T-cell (primary cell): Measurements from ENCODE around the gene AGAP1. TPM values are rescaled to one million over a fixed set of nuclear protein-coding genes. Genes with fewer than 3 reads are reported as not detected.

Experiments
- ATAC-seq, 4 experiments: fragments of 200-7000 bp in 3 of 4; fragments of 150-1000 bp in 1 of 4; cut with Tn5 transposase; replicated peaks in 1 of 4; 1 replicate in 3 of 4; 2 replicates in 1 of 4; pipeline ENCODE4 v1.10.0; 2021; ENCODE audit warnings: moderate library complexity in 3 of 4, mild to moderate bottlenecking in 2 of 4, moderate number of reproducible peaks in 1 of 4
- CTCF ChIA-PET, 2 donors: fragments of 300-600 bp; sonication (Branson Sonifier 250); formaldehyde crosslinking; loops; one replicate each; lab custom pipeline; 2022; ENCODE audit warnings: antibody characterized with exemption in 2 of 2; lab: Charles Lee
- POLR2A ChIA-PET, 2 donors: fragments of 300-600 bp; sonication (Branson Sonifier 250); formaldehyde crosslinking; loops; one replicate each; lab custom pipeline; 2022; ENCODE audit warnings: antibody characterized with exemption in 2 of 2; lab: Charles Lee
- DNase-seq, 35 experiments: peaks; one replicate each; pipeline versions ENCODE4 v3.0.0 to v3.0.0-alpha.2; 2013 to 2023
- H3K27ac ChIP-seq: one replicate; pipeline ENCODE4 v1.5.1; 2013; ENCODE audit warnings: low read length
- H3K27me3 ChIP-seq, 2 experiments: replicated peaks in 1 of 2; 1 replicate in 1 of 2; 2 replicates in 1 of 2; pipeline versions ENCODE4 v1.6.1 to v1.7.0; 2013; ENCODE audit warnings: low read length in 1 of 2, mixed read lengths in 1 of 2; ENCODE audit not compliant: control insufficient read depth in 2 of 2, insufficient read depth in 2 of 2; ENCODE audit errors: extremely low read depth in 1 of 2
- H3K36me3 ChIP-seq, 2 donors: 1 replicate in 1 of 2; 2 replicates in 1 of 2; pipeline versions ENCODE4 v1.6.1 to v1.7.0; 2013; ENCODE audit warnings: low read length in 1 of 2; ENCODE audit not compliant: control insufficient read depth in 2 of 2, insufficient read depth in 1 of 2; ENCODE audit errors: extremely low read depth in 1 of 2
- H3K4me1 ChIP-seq, 2 experiments: 1 replicate in 1 of 2; 2 replicates in 1 of 2; pipeline versions ENCODE4 v1.6.1 to v1.7.0; 2013; ENCODE audit warnings: low read length in 2 of 2, mixed read lengths in 1 of 2; ENCODE audit not compliant: insufficient read depth in 2 of 2, control insufficient read depth in 1 of 2; ENCODE audit errors: extremely low read depth in 1 of 2
- H3K4me3 ChIP-seq, 2 donors: 1 replicate in 1 of 2; 2 replicates in 1 of 2; pipeline versions ENCODE4 v1.5.1 to v1.7.0; 2013; ENCODE audit warnings: mild to moderate bottlenecking in 2 of 2, low read length in 1 of 2, moderate library complexity in 1 of 2; ENCODE audit not compliant: control insufficient read depth in 1 of 2; ENCODE audit errors: extremely low read depth in 1 of 2
- H3K9me3 ChIP-seq: 2 replicates; pipeline ENCODE4 v1.7.0; 2013
- H3K27ac Mint-ChIP-seq, 2 donors: one replicate each; pipeline ENCODE4 v1.8.0; 2020 to 2021; ENCODE audit warnings: mild to moderate bottlenecking in 2 of 2, mixed read lengths in 2 of 2
- H3K27me3 Mint-ChIP-seq, 2 donors: one replicate each; pipeline ENCODE4 v1.8.0; 2021 to 2022; ENCODE audit warnings: mixed read lengths in 2 of 2
- H3K36me3 Mint-ChIP-seq: one replicate; pipeline ENCODE4 v1.8.0; 2021; ENCODE audit warnings: mixed read lengths
- H3K4me1 Mint-ChIP-seq, 3 donors: one replicate each; pipeline ENCODE4 v1.8.0; 2020 to 2022; ENCODE audit warnings: mixed read lengths in 3 of 3, mild to moderate bottlenecking in 1 of 3
- H3K4me3 Mint-ChIP-seq, 3 donors: one replicate each; pipeline ENCODE4 v1.8.0; 2020 to 2022; ENCODE audit warnings: mild to moderate bottlenecking in 3 of 3, mixed read lengths in 3 of 3, moderate library complexity in 3 of 3
- H3K9me3 Mint-ChIP-seq, 3 donors: one replicate each; pipeline ENCODE4 v1.8.0; 2020 to 2022; ENCODE audit warnings: mixed read lengths in 3 of 3
- WGBS: methylation state at CpG from one replicate; pipeline ENCODE4 v1.1.5; 2013; ENCODE audit warnings: missing lambda C conversion rate; ENCODE audit not compliant: insufficient coverage; 5-methylcytosine and 5-hydroxymethylcytosine counted together
- total RNA-seq, 35 experiments: library from RNA in 6 of 35; stranded (reverse) in 6 of 35; fragments of 120-200 nt in 1 of 35; gene quantifications; one replicate each; pipeline versions ENCODE4 v1.2.1 to v1.2.4 and lab custom pipeline; 2013 to 2026

AGAP1 gene
- total RNA-seq, 5 donors from 2014 or later (not counting 1 experiment from before 2014, with no cell fraction given): 3.9 to 15.6 (median 5.2) TPM

DNA sequence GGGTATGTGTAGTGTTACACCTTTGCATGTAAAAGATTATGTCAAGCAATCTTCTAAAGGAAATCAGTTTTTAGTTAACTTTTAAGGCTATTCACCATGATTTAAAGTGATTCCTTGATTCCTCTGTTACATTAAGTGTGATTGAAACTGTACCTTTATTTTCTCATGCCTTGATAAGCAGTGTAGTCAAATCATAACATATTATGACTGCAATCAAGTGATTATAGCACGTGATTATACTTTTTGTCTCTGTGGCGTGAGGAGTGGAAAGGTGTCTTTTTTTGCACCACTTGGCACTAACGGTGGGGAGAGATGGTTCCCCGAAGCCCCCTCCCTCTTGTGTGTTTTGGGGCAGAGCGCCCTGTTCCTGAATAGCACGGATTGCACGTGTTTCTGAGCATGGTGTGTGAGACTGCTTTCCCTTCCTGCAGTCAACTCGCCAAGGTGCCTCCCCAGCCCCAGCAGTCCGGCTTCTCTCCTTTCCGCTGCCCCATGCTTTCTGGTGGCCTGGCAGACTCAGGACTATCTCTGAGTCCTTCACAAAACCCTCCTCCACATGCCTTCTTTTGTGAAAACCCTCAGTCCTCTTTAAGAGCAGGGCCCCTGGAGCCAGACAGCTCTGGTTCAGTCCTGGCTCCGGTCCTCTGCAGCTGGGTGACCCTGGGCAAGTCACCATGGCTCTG, 68.4 kb downstream of the AGAP1 start:
- no peaks in the 10 kb centered on the region for H3K36me3 ChIP-seq
- DNase-seq: no peak
- Mint-ChIP-seq H3K36me3 (no peaks in the 10 kb centered on the region), H3K27me3 (peaks cover 26 to 27% of the 10 kb centered on the region in 2 donors), H3K27ac (no peak overlapping the region), H3K9me3 (no peaks in the 10 kb centered on the region), H3K4me3 (no peak overlapping the region), H3K4me1 (peaks cover 0 to 2% (median 0%) of the 10 kb centered on the region in 3 donors)
- ChIA-PET POLR2A (interaction anchor here in 1 of 2 donors (0.6 kb wide), 1 partner anchor 87 kb away, joined by 3 read pairs; no protein-coding TSS in a partner anchor), CTCF (no interaction called here)
- no peak for ATAC-seq
- no peaks in the 10 kb centered on the region for H3K4me1 ChIP-seq
- no peaks in the 10 kb centered on the region for H3K9me3 ChIP-seq
- H3K4me3 ChIP-seq: no peak overlapping the region
- H3K27me3 ChIP-seq: peaks cover 0 to 33% of the 10 kb centered on the region in 2 experiments
- 75% methylated on average over 8 of the region's 11 CpGs for WGBS
- H3K27ac ChIP-seq: no peak overlapping the region

DNA sequence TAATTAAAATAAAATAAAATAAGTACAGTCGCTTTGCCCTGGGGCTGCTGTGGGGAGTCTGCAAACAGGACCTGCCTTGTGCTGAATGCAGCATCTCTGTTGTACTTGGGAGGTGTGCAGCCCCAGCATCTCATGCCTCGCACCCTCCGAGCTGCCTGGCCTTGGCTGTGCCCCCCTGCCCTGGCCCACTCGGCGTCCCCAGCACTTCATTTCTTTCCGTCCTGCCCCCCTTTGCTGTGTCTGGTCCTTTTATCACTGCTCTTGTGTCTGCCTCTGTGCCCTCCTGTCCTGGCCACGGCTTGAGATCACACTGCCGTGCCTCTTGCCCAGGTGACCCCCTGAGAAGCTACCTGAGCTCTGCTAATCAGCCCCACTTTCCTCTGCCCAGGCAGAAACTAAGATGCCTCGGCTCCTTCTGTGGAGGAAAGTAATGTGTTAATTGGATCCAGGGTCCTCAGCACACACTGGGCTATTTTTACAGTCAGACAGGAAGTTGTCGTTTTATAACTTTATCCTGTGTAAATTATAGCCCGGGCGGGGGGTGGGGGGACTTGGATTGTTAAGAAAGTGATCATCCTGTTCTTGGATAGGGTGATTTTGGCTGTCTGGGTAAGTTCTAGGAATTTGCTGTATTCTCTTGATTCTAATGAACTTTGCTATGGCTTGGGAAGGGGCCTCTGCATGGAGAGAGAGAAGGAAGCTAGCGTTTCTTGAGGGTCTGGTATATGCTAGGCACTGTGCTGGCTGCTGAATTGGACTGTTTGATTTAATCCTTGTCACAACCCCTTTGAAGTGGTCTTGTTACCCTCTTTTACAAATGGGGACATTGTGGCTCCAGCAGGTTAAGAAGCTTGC, 69.4 kb downstream of the AGAP1 start:
- 48% methylated on average over 11 of the region's 13 CpGs for WGBS
- peaks cover 0 to 2% (median 0%) of the 10 kb centered on the region in 3 donors for H3K4me1 Mint-ChIP-seq
- Histone ChIP-seq H3K27ac (no peak overlapping the region), H3K36me3 (no peaks in the 10 kb centered on the region), H3K9me3 (no peaks in the 10 kb centered on the region), H3K27me3 (peaks cover 0 to 43% of the 10 kb centered on the region in 2 experiments), H3K4me1 (no peaks in the 10 kb centered on the region), H3K4me3 (no peak overlapping the region)
- ChIA-PET CTCF (no interaction called here), POLR2A (no interaction called here)
- H3K36me3 Mint-ChIP-seq: no peaks in the 10 kb centered on the region
- no peak overlapping the region for H3K4me3 Mint-ChIP-seq
- peaks cover 31 to 35% of the 10 kb centered on the region in 2 donors for H3K27me3 Mint-ChIP-seq
- no peaks in the 10 kb centered on the region for H3K9me3 Mint-ChIP-seq
- H3K27ac Mint-ChIP-seq: no peak overlapping the region
- DNase-seq (no peak), ATAC-seq (no peak)

- no peaks in the 10 kb centered on the region for H3K9me3 Mint-ChIP-seq
- ChIA-PET CTCF (no interaction called here), POLR2A (no interaction called here)
- H3K27me3 Mint-ChIP-seq: peaks cover 30 to 35% of the 10 kb centered on the region in 2 donors
- Histone ChIP-seq H3K36me3 (no peaks in the 10 kb centered on the region), H3K27me3 (peaks cover 0 to 45% of the 10 kb centered on the region in 2 experiments), H3K9me3 (no peaks in the 10 kb centered on the region), H3K4me1 (no peaks in the 10 kb centered on the region), H3K4me3 (no peak overlapping the region), H3K27ac (no peak overlapping the region)
- H3K4me3 Mint-ChIP-seq: no peak overlapping the region
- no peak for DNase-seq
- H3K4me1 Mint-ChIP-seq: peaks cover 0 to 2% (median 0%) of the 10 kb centered on the region in 3 donors
- no peaks in the 10 kb centered on the region for H3K36me3 Mint-ChIP-seq
- H3K27ac Mint-ChIP-seq: no peak overlapping the region
- no peak for ATAC-seq
- WGBS: 68% methylated on average over 4 of the region's 6 CpGs
These were observed 70.2 kb downstream of the AGAP1 start for GRCh38 chr2:235564066-235564465.

DNA sequence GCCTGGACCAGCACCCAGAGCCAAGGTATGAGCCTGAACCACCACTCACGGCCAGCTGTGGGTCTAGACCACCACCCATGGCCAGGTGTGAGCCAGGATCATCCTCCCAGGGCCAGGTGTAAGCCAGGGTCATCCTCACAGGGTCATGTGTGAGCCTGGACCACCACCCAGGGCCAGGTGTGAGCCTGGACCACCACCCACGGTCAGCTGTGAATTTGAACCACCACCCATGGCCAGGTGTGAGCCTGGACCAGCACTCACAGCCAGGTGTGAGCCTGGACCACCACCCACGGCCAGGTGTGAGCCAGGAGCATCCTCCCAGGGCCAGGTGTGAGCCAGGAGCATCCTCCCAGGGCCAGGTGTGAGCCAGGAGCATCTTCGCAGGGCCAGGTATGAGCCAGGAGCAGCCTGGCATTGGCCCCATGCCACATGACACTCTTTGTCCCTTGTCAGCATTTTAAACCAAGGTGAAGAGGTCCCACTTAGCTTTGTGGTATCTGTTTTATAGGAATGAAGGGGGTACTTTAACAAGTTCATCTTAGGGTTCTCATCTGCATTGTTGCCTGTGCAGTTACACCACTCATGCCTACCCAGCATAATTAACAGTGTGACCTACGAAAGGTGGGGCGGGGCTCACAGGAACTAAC, 71.2 kb downstream of the AGAP1 start:
- no peaks in the 10 kb centered on the region for H3K36me3 ChIP-seq
- Mint-ChIP-seq H3K27me3 (peaks cover 30 to 38% of the 10 kb centered on the region in 2 donors), H3K9me3 (no peaks in the 10 kb centered on the region), H3K27ac (no peak overlapping the region), H3K4me1 (peaks cover 0 to 2% (median 0%) of the 10 kb centered on the region in 3 donors), H3K36me3 (no peaks in the 10 kb centered on the region), H3K4me3 (no peak overlapping the region)
- DNase-seq (no peak), ATAC-seq (no peak)
- no peak overlapping the region for H3K27ac ChIP-seq
- ChIA-PET POLR2A (no interaction called here), CTCF (no interaction called here)
- H3K27me3 ChIP-seq: peaks cover 0 to 49% of the 10 kb centered on the region in 2 experiments
- no peaks in the 10 kb centered on the region for H3K4me1 ChIP-seq
- 47% methylated on average over 3 of the region's 6 CpGs for WGBS
- no peak overlapping the region for H3K4me3 ChIP-seq
- no peaks in the 10 kb centered on the region for H3K9me3 ChIP-seq

DNA sequence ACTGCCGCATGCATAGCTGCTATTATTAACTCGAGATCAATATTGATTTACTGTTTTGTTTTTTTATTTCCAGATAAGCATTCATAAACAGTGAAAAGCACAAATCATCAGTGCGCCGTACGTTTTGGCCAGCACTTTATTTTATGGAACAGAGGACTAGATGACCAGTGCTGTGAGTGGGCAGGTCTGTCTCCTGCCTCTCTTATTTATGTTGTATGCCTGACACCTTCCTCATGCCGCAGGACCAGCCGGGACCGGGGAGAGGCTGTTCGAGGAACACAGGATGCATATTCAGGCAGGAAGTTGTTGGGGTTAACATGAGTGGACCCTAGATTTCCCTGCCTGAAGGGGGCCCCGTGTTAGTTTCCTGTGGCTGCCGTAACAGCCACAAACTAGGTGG, 72.6 kb downstream of the AGAP1 start:
- no peaks in the 10 kb centered on the region for H3K36me3 ChIP-seq
- no peaks in the 10 kb centered on the region for H3K36me3 Mint-ChIP-seq
- no peak for ATAC-seq
- ChIA-PET POLR2A (no interaction called here), CTCF (no interaction called here)
- H3K4me1 ChIP-seq: no peaks in the 10 kb centered on the region
- H3K9me3 Mint-ChIP-seq: no peaks in the 10 kb centered on the region
- no peak overlapping the region for H3K4me3 ChIP-seq
- no peak overlapping the region for H3K27ac ChIP-seq
- H3K27me3 Mint-ChIP-seq: peaks cover 30 to 33% of the 10 kb centered on the region in 2 donors
- H3K4me3 Mint-ChIP-seq: no peak overlapping the region
- peaks cover 0 to 42% of the 10 kb centered on the region in 2 experiments for H3K27me3 ChIP-seq
- DNase-seq: no peak
- WGBS: 0% methylated on average over 5 of the region's 11 CpGs
- H3K27ac Mint-ChIP-seq: no peak overlapping the region
- H3K9me3 ChIP-seq: no peaks in the 10 kb centered on the region
- H3K4me1 Mint-ChIP-seq: peaks cover 0 to 2% (median 0%) of the 10 kb centered on the region in 3 donors

DNA sequence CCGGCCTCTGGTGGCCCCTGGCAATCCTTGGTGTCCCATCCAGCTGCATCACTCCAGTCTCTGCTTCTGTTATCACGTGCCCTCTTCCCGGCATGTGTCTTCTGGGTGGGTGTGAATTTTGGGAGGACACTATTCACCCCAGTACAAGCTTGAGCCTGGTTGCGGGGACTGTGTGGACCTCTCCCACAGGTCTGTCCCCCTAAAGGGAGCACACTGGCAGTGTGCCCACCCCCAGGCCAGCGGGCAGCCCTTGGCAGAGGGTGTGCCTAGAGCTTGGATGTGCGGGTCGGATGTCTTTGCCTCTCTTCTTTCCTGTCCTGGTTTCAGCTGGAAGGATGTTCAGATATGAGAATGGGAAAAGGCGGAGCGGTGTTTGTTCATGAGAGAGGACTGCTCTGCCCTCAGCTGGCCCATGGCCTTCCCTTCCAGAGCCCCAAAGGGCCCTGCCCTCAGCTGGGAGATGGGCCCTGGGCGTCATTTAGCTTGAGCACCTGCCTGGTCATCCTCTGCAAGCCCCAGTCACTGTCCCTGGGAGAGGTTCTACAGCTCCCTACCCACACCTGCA, 73.2 kb downstream of the AGAP1 start:
- Mint-ChIP-seq H3K27ac (no peak overlapping the region), H3K4me3 (no peak overlapping the region), H3K36me3 (no peaks in the 10 kb centered on the region), H3K4me1 (peaks cover 0 to 2% (median 0%) of the 10 kb centered on the region in 3 donors), H3K9me3 (no peaks in the 10 kb centered on the region), H3K27me3 (peaks cover 30 to 33% of the 10 kb centered on the region in 2 donors)
- no peaks in the 10 kb centered on the region for H3K36me3 ChIP-seq
- no peaks in the 10 kb centered on the region for H3K4me1 ChIP-seq
- no peak overlapping the region for H3K27ac ChIP-seq
- DNase-seq (no peak), ATAC-seq (no peak)
- WGBS: 40% methylated on average over 2 of the region's 10 CpGs
- no peak overlapping the region for H3K4me3 ChIP-seq
- ChIA-PET POLR2A (no interaction called here), CTCF (no interaction called here)
- peaks cover 0 to 42% of the 10 kb centered on the region in 2 experiments for H3K27me3 ChIP-seq
- no peaks in the 10 kb centered on the region for H3K9me3 ChIP-seq
